ENCODE measurements around the gene DSG1. TPM values are rescaled to one million over a fixed set of nuclear protein-coding genes. Genes with fewer than 3 reads are reported as not detected.

The DSG1 gene
- polyA plus RNA-seq, 1 donor from 2014 or later = not detected

GRCh38 chr18:31373641-31374040 is 55.7 kb downstream of the DSG1 start:
- H2AFZ ChIP-seq (ENCODE audit: low read depth, low read length) = no peak overlapping the region
- H3K9me2 ChIP-seq (ENCODE audit: insufficient read depth, low read length) = no peaks in the 10 kb centered on the region
- no peak overlapping the region for H3K4me3 ChIP-seq (ENCODE audit: low read length)
- H3K27ac ChIP-seq (ENCODE audit: low read length) = no peak overlapping the region
- H3K9ac ChIP-seq (ENCODE audit: low read length) = no peak overlapping the region
- no peaks in the 10 kb centered on the region for H3K36me3 ChIP-seq (ENCODE audit: insufficient read depth, low read length)
- no peak for TF ChIP-seq SMC3 (conservative IDR thresholded peaks at IDR 0.05; ENCODE audit: poor library complexity)
- no peak for TF ChIP-seq RAD21 (conservative IDR thresholded peaks at IDR 0.05)
- TF ChIP-seq POLR2AphosphoS5 (IDR thresholded peaks at IDR 0.05) = no peak
- no peak for TF ChIP-seq MXI1 (conservative IDR thresholded peaks at IDR 0.05; ENCODE audit: poor library complexity, severe bottlenecking)
- TF ChIP-seq CTCF (IDR thresholded peaks at IDR 0.05; ENCODE audit: poor library complexity, severe bottlenecking) = no peak
- TF ChIP-seq EP300 (conservative IDR thresholded peaks at IDR 0.05; ENCODE audit: poor library complexity, severe bottlenecking) = no peak
- TF ChIP-seq REST (IDR thresholded peaks at IDR 0.05; ENCODE audit: borderline replicate concordance) = no peak
- TF ChIP-seq TAF1 (IDR thresholded peaks at IDR 0.05; ENCODE audit: low read depth) = no peak
- TF ChIP-seq EZH2 (IDR thresholded peaks at IDR 0.05; ENCODE audit: borderline replicate concordance, insufficient read depth, low read length, poor library complexity, severe bottlenecking) = no peak
- no peaks in the 10 kb centered on the region for H3K79me2 ChIP-seq (replicated peaks; ENCODE audit: insufficient read depth, low read length)
- H3K27me3 ChIP-seq (ENCODE audit: insufficient read depth, low read depth, low read length) = no peaks in the 10 kb centered on the region
- no peak overlapping the region for H3K4me2 ChIP-seq (ENCODE audit: low read length)
- no peaks in the 10 kb centered on the region for H3F3A ChIP-seq (ENCODE audit: insufficient read depth, low read length, poor library complexity, severe bottlenecking)
- H3K9me3 ChIP-seq (ENCODE audit: low read length) = no peaks in the 10 kb centered on the region
- no peaks in the 10 kb centered on the region for H4K20me1 ChIP-seq (ENCODE audit: insufficient read depth)

- Histone ChIP-seq H3K79me2 (replicated peaks; ENCODE audit: insufficient read depth, low read length) (no peaks in the 10 kb centered on the region), H3K9me3 (ENCODE audit: low read length) (no peaks in the 10 kb centered on the region), H4K20me1 (ENCODE audit: insufficient read depth) (no peaks in the 10 kb centered on the region), H3K27ac (ENCODE audit: low read length) (no peak within 1 kb of the TSS), H2AFZ (ENCODE audit: low read depth, low read length) (no peak within 1 kb of the TSS), H3K4me2 (ENCODE audit: low read length) (no peak within 1 kb of the TSS), H3K9me2 (ENCODE audit: insufficient read depth, low read length) (no peaks in the 10 kb centered on the region), H3K36me3 (ENCODE audit: insufficient read depth, low read length) (no peaks in the 10 kb centered on the region), H3F3A (ENCODE audit: insufficient read depth, low read length, poor library complexity, severe bottlenecking) (no peaks in the 10 kb centered on the region), H3K9ac (ENCODE audit: low read length) (no peak within 1 kb of the TSS), H3K4me3 (ENCODE audit: low read length) (no peak within 1 kb of the TSS), H3K27me3 (ENCODE audit: insufficient read depth, low read depth, low read length) (no peaks in the 10 kb centered on the region)
- TF ChIP-seq EZH2 (IDR thresholded peaks at IDR 0.05; ENCODE audit: borderline replicate concordance, insufficient read depth, low read length, poor library complexity, severe bottlenecking) = no peak
- no peak for TF ChIP-seq RAD21 (conservative IDR thresholded peaks at IDR 0.05)
Observed at GRCh38 chr18:31376477-31376876, 58.5 kb downstream of the DSG1 start, which contains the start of gene DSG4. TSS of gene DSG4 (plus strand) at chr18:31376777. CDS start at chr18:31376912, 135 bp downstream.

- H3K9me3 ChIP-seq (ENCODE audit: low read length) = no peaks in the 10 kb centered on the region
- no peak for TF ChIP-seq POLR2AphosphoS5 (IDR thresholded peaks at IDR 0.05)
- no peak for TF ChIP-seq EZH2 (IDR thresholded peaks at IDR 0.05; ENCODE audit: borderline replicate concordance, insufficient read depth, low read length, poor library complexity, severe bottlenecking)
- TF ChIP-seq CTCF (IDR thresholded peaks at IDR 0.05; ENCODE audit: poor library complexity, severe bottlenecking) = no peak
- no peak for TF ChIP-seq TAF1 (IDR thresholded peaks at IDR 0.05; ENCODE audit: low read depth)
- no peak for TF ChIP-seq SMC3 (conservative IDR thresholded peaks at IDR 0.05; ENCODE audit: poor library complexity)
- no peaks in the 10 kb centered on the region for H3K9me2 ChIP-seq (ENCODE audit: insufficient read depth, low read length)
Observed at GRCh38 chr18:31380912-31381311, 63.0 kb downstream of the DSG1 start.

More at GRCh38 chr18:31380912-31381311, 63.0 kb downstream of the DSG1 start:
- no peaks in the 10 kb centered on the region for H3K36me3 ChIP-seq (ENCODE audit: insufficient read depth, low read length)
- no peak overlapping the region for H3K4me2 ChIP-seq (ENCODE audit: low read length)
- H3F3A ChIP-seq (ENCODE audit: insufficient read depth, low read length, poor library complexity, severe bottlenecking) = no peaks in the 10 kb centered on the region
- no peaks in the 10 kb centered on the region for H4K20me1 ChIP-seq (ENCODE audit: insufficient read depth)
- H3K79me2 ChIP-seq (replicated peaks; ENCODE audit: insufficient read depth, low read length) = no peaks in the 10 kb centered on the region
- H2AFZ ChIP-seq (ENCODE audit: low read depth, low read length) = no peak overlapping the region
- no peaks in the 10 kb centered on the region for H3K27me3 ChIP-seq (ENCODE audit: insufficient read depth, low read depth, low read length)
- no peak overlapping the region for H3K4me3 ChIP-seq (ENCODE audit: low read length)
- H3K9ac ChIP-seq (ENCODE audit: low read length) = no peak overlapping the region
- no peak overlapping the region for H3K27ac ChIP-seq (ENCODE audit: low read length)
